Adipose tissue (tissue), 3 donors: ENCODE results near the gene BMP10. TPM values are rescaled to one million over a fixed set of nuclear protein-coding genes. Genes with fewer than 3 reads are reported as not detected.

Experiments used
- H3K27ac ChIP-seq: one replicate; pipeline ENCODE4 v1.5.1; 2013; ENCODE audit warnings: low read depth, low read length
- WGBS, 3 donors: extraction: QIAGEN DNeasy Blood & Tissue Kit; methylation state at CpG; one replicate each; pipeline ENCODE4 v1.1.7; 2013; 5-methylcytosine and 5-hydroxymethylcytosine counted together
- polyA plus RNA-seq, 3 donors: library from polyadenylated mRNA; stranded (reverse); fragments of 200-250 nt; gene quantifications; one replicate each; pipeline ENCODE4 v1.2.3, GENCODE V29; 2013
- donor health status: healthy with polysubstance abuse.
- donor health status: Bipolar disorder and iron deficiency.
- donor health status: healthy.

The BMP10 gene
- polyA plus RNA-seq, 3 donors, result 0.45 TPM; not detected in 2

DNA sequence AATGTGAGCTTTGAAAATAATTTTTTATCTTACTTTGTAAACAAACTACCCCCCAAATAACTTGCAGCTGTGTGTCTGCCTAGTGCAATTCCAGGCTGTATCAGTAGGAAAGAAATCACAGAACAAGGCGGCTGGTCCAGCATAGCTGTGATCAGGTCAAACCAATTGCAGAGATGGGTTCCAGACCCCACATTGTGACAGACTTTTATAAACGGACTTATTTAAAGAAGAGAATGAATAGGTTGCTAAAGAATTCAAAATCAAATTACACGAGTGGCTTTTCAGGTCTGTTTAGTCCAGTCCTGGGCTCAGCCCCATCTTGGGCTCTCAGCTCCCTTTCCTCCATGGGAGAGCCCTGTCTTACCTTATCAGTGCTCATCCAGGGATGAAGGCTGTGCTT is 11.1 kb downstream of the BMP10 start:
- no peak overlapping the region for H3K27ac ChIP-seq
- WGBS, 3 donors, result 57 to 80% (median 76%) methylated on average over 3 of the region's 3 CpGs

DNA sequence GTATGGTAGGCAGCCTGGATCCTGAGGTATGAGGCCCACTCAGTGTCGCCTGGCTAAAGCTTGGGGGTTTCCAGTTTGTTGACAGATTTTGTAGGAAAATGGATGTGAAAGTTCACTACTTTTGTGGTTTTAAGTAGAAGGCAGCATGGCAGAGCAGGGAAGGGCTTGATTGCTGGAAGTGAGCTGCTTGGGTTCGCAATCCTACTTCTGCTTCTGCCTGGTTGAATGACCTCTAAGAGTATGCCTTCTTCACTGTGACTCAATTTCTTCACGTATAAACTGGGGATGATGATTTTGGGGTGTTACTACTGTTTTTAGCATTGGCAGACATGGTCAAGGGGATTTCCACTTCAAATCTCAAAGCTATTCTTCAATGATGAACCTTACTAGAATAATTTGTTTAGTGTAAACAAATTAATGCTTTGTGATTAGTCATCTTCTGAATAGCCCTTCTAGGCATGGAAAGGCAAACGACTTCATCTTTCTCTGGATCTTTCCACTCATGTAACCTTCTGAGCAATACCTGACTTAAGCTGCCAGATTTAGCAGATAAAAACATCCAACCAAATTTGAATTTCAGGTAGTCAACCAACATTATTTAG is 13.2 kb downstream of the BMP10 start:
- no peak overlapping the region for H3K27ac ChIP-seq
- 60 to 84% (median 63%) methylated on average over 4 of the region's 4 CpGs for WGBS, 3 donors

- 67 to 78% (median 70%) methylated on average over 3 of the region's 3 CpGs for WGBS, 3 donors
- no peak overlapping the region for H3K27ac ChIP-seq
Measured at GRCh38 chr2:68857202-68857845, 13.9 kb downstream of the BMP10 start.

DNA sequence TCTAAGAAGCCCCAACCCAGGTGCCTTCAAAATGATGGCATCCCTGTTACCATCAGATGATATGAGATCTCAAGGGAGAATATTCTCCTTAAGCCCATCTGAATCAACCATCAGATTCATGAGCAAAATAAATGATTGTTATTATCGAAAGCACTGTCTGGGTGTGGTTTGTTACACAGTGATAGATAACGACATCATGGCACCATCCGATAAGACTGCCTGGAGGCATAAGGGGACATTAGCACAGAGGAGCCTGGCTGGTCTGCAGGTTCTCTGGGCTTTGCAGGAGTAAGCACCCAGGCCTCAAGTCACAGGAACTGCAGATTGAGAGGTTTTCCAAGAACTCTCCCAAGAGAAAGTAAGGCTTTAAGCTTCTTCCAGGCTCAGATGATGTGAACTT is 15.6 kb downstream of the BMP10 start:
- 91 to 99% (median 95%) methylated on average over 3 of the region's 3 CpGs for WGBS, 3 donors
- no peak overlapping the region for H3K27ac ChIP-seq

- no peak overlapping the region for H3K27ac ChIP-seq
Measured at GRCh38 chr2:68854476-68854875, 16.7 kb downstream of the BMP10 start.

DNA sequence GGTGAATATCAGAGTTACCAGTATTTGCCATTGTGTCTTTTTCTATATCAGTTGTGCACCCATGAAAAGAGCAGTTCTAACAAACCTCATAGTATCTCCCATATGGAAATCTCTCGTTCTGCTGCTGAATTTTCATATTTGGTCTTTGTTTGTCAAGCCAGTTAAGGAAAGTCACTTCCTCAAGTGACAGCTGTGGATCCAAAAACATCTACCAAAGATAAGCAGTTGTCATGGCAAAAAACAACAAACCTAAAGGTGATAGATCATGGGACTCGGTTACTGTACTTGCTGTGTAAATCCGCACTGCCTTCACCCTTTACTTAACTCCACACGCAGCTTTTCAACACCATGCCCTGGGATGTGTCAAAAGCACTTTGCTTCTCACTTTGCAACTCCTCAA is 17.3 kb downstream of the BMP10 start:
- 75 to 82% (median 80%) methylated on average over 4 of the region's 4 CpGs for WGBS, 3 donors
- no peak overlapping the region for H3K27ac ChIP-seq

DNA sequence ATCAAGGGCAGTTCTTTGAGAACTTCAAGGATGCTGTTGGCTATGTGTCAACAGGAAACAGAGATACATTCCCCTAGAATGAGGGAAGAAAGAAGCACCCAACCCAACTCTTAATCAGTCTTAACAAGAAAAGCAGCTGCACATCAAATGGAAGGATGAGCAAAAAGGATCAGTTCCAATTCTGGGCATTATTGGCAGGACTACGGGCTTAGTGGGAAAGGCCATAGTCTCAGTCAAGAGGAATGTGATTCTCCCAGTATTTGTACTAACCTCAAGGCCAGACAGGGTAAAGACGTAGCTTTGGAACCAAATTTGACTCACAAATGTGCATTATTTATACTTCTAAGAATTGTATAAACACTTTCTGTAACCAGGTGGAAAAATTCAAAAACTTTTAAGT is 18.2 kb downstream of the BMP10 start:
- WGBS, 3 donors, result 79 to 95% (median 92%) methylated on average over 2 of the region's 2 CpGs
- no peak overlapping the region for H3K27ac ChIP-seq

DNA sequence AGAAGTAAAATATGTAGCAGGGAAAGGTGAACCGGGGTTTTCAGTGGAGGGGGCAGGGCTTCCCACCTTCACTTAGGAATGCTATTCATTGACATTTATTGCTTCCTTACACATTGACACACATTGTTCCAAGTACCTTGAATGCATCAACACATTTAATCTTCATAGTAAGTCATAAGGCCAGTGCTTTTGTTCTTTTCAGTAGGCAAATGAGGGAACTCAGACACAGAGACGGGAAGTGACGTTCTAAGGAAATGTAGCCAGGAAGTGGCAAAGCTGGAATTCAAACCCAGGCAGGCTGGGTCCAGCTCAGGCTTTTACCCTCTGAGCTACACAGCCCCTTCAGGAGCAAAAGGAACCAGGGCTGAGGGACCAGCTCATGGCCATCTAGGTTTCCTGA is 20.7 kb downstream of the BMP10 start:
- WGBS, 3 donors, result 49 to 57% (median 52%) methylated on average over 3 of the region's 3 CpGs
- no peak overlapping the region for H3K27ac ChIP-seq

GRCh38 chr2:68849579-68850030 is 21.6 kb downstream of the BMP10 start:
- H3K27ac ChIP-seq, result no peak overlapping the region
- 52 to 69% (median 68%) methylated on average over 4 of the region's 4 CpGs for WGBS, 3 donors

GRCh38 chr2:68847751-68848150 is 23.4 kb downstream of the BMP10 start:
- H3K27ac ChIP-seq, result no peak overlapping the region

- no peak overlapping the region for H3K27ac ChIP-seq
- 65 to 80% (median 78%) methylated on average over 3 of the region's 3 CpGs for WGBS, 3 donors
Measured at GRCh38 chr2:68846091-68846490, 25.1 kb downstream of the BMP10 start.

DNA sequence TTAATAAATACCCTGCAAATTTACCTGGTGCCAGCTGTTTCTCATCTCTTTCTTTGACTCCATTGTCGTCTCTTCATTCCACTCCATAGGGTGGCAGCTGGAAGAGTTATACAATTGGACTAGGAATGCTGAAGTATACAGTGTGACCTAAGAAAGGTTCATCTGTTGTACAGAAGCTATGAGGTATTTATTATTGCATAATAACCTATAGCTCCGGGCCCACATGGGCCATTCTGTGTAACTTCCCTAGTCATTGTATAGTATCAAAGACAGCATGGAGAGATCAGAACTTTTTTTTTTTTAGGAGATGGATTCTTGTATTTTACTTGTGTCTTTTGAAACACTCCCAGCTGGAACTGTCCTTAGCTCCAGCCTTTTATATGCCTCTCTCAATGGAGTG is 26.2 kb downstream of the BMP10 start:
- 66 to 83% (median 71%) methylated on average over 2 of the region's 2 CpGs for WGBS, 3 donors
- no peak overlapping the region for H3K27ac ChIP-seq

DNA sequence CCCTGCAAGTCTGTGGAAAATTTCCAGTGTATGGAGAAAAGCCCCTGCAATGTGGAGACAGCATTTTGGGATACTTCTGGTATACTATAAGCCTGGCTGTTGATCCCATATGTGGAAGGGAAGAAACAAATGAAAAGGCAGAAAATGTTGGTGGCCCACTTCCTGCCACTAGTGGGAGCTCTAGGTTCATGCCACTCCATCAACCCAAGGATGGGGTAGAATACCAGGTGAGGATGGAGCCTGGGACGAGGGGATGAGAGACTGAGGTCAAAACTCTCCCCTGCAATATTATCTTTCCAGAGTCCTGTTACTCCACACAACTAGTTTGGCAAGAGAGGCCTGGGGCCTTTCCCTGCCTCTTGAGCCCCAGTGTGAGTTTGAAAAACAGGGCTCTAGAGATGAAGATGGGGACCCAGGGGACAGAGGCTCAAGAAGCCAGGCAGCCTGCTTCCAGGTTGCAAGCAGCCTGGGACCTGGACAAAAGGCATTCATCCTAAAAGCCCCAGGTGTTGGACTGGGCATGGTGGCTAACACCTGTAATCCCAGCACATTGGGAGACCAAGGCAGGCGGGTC is 31.9 kb downstream of the BMP10 start:
- 89 to 98% (median 94%) methylated on average over 2 of the region's 2 CpGs for WGBS, 3 donors

DNA sequence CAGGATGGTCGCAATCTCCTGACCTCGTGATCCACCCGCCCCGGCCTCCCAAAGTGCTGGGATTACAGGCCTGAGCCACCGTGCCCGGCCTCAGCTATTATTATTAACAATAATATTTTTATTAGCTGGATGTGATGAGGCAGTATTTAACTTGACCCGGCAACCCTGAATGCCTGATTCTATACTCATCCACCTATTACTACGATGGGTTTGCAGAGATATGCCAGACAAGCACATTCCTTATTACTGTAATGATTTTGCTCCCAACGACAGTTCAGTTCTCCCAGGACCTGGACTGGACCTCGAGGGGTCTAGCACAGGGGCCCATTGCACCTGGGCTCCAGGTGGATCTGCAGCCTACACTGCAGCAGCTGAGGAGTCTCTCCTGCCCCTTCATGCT is 32.6 kb downstream of the BMP10 start:
- 89 to 93% (median 91%) methylated on average over 10 of the region's 10 CpGs for WGBS, 3 donors

More for the DNA sequence above, 31.9 kb downstream of the BMP10 start:
- no peak overlapping the region for H3K27ac ChIP-seq

DNA sequence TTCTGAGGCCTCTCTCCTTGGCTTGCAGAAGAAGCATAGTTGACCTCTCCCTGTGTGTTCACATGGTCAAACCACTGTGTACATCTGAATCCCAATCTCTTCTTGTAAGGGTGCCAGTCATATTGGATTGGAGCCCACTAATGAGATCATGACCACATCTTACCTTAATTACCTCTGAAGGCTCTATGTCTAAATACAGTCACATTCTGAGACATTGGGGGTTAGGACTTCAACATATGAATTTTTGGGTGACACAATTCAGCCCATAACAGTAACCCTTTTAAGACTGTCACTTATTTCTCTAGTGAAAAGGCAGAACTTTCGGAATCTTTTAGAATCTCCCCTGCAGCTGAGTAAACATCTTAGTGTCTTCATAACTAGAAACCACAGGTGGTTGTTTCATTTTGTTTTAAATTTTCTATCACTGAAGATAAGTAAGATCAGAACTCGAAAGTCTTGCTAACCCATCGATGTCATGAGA is 33.3 kb downstream of the BMP10 start:
- WGBS, 3 donors, result 50 to 79% (median 76%) methylated on average over 3 of the region's 3 CpGs
- H3K27ac ChIP-seq, result no peak overlapping the region

More for the DNA sequence above, 32.6 kb downstream of the BMP10 start:
- no peak overlapping the region for H3K27ac ChIP-seq

GRCh38 chr2:68837164-68837860 is 33.9 kb downstream of the BMP10 start:
- no peak overlapping the region for H3K27ac ChIP-seq
- WGBS, 3 donors, result 43 to 55% (median 43%) methylated on average over 15 of the region's 15 CpGs

GRCh38 chr2:68835621-68836020 is 35.6 kb downstream of the BMP10 start:
- 54 to 100% (median 81%) methylated on average over 1 of the region's 1 CpG for WGBS, 3 donors
- H3K27ac ChIP-seq, result no peak overlapping the region

GRCh38 chr2:68834737-68835376 is 36.3 kb downstream of the BMP10 start:
- H3K27ac ChIP-seq, result no peak overlapping the region
- 56 to 87% (median 66%) methylated on average over 6 of the region's 6 CpGs for WGBS, 3 donors

DNA sequence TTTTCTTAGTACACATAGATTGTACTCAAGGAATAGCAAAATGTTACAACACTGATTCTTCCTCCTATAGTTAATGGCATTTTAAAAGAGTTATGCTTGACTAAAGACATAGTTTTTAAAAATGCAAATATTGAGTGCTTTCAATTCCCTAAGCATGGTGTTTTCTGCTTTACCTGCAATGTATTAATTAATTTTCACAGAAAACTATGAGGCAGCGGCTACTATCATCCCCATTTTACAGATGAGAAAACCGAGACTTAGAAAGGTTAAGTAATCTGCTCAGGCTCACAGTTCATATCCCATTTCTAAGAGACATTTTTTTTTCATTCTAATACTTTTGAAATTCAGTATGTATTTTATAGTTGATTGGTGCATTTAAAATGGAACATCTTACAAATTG is 38.0 kb downstream of the BMP10 start:
- no peak overlapping the region for H3K27ac ChIP-seq
- 91 to 99% (median 97%) methylated on average over 2 of the region's 2 CpGs for WGBS, 3 donors
